Ishikawa (cell line): ENCODE results near the gene EEFSEC.

Experiments used
- CEBPB ChIP-seq: IDR thresholded peaks from 2 replicates; pipeline ENCODE4 v1.6.1; 2012
- CREB1 ChIP-seq: IDR thresholded peaks from 2 replicates; pipeline ENCODE4 v1.6.1; 2012; ENCODE audit warnings: low read depth
- RAD21 ChIP-seq: IDR thresholded peaks from 2 replicates; pipeline ENCODE4 v1.6.1; 2012; ENCODE audit warnings: low read depth
- TAF1 ChIP-seq: IDR thresholded peaks from 2 replicates; pipeline ENCODE4 v1.6.1; 2012; ENCODE audit warnings: low read depth, mild to moderate bottlenecking
- YY1 ChIP-seq: IDR thresholded peaks from 2 replicates; pipeline ENCODE4 v1.6.1; 2012; ENCODE audit warnings: low read depth
- TF ChIP-seq, protein P1 (sequence below): IDR thresholded peaks from 2 replicates; pipeline ENCODE4 v1.6.1; 2012; ENCODE audit warnings: low read depth, mild to moderate bottlenecking
- TF ChIP-seq, protein P2 (sequence below): IDR thresholded peaks from 2 replicates; pipeline ENCODE4 v1.6.1; 2012

DNA sequence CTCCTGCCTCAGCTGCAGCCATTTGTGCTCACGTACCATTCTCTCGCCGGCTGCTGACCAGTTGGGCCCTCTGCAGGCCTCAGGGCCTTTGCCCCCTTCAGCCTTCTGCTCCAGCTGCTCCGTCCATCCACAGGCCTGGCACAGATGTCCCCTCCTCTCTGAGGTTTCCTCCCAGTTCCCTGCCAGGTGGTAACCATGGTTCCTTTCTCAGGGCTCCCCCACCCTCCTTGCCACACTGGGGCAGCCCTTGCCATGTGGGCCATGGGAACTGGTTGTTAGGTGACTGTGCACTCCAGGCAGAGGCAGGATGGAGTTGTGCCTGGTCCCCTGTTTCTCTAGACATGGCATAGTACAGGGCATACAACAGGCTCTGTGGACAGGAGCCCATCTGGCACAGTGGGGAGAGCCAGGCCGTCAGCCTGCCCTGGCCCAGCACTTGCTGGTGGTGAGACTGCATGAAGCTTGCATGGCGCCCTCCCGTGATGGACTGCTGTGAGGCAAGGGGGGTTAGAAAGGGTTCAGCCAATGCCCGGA, 164.5 kb downstream of the EEFSEC start:
- TF ChIP-seq YY1 (no peak), RAD21 (no peak), CREB1 (no peak), TAF1 (no peak), CEBPB (no peak)
- TF ChIP-seq, protein P1, sequence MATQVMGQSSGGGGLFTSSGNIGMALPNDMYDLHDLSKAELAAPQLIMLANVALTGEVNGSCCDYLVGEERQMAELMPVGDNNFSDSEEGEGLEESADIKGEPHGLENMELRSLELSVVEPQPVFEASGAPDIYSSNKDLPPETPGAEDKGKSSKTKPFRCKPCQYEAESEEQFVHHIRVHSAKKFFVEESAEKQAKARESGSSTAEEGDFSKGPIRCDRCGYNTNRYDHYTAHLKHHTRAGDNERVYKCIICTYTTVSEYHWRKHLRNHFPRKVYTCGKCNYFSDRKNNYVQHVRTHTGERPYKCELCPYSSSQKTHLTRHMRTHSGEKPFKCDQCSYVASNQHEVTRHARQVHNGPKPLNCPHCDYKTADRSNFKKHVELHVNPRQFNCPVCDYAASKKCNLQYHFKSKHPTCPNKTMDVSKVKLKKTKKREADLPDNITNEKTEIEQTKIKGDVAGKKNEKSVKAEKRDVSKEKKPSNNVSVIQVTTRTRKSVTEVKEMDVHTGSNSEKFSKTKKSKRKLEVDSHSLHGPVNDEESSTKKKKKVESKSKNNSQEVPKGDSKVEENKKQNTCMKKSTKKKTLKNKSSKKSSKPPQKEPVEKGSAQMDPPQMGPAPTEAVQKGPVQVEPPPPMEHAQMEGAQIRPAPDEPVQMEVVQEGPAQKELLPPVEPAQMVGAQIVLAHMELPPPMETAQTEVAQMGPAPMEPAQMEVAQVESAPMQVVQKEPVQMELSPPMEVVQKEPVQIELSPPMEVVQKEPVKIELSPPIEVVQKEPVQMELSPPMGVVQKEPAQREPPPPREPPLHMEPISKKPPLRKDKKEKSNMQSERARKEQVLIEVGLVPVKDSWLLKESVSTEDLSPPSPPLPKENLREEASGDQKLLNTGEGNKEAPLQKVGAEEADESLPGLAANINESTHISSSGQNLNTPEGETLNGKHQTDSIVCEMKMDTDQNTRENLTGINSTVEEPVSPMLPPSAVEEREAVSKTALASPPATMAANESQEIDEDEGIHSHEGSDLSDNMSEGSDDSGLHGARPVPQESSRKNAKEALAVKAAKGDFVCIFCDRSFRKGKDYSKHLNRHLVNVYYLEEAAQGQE = no peak
- TF ChIP-seq, protein P2, sequence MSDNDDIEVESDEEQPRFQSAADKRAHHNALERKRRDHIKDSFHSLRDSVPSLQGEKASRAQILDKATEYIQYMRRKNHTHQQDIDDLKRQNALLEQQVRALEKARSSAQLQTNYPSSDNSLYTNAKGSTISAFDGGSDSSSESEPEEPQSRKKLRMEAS = no peak
